ENCODE measurements around the gene NLRC5.

GRCh38 chr16:57070424-57070823 lies 81.1 kb downstream of the NLRC5 start:
- TF ChIP-seq TARDBP (IDR thresholded peaks at IDR 0.05): no peak
- no peak for TF ChIP-seq FOXA1 (IDR thresholded peaks at IDR 0.05)
- TF ChIP-seq BHLHE40 (IDR thresholded peaks at IDR 0.05; ENCODE audit: borderline replicate concordance): no peak
- no peak for TF ChIP-seq L3MBTL2 (conservative IDR thresholded peaks at IDR 0.05)
- TF ChIP-seq FOXK2 (IDR thresholded peaks at IDR 0.05): no peak
